ENCODE measurements around the gene TYW1B.
"Not testable (repeated sequence)": the region's sequence is repeated elsewhere in the genome, so short reads cannot be mapped to it uniquely, and the experiment has no call there.

DNA sequence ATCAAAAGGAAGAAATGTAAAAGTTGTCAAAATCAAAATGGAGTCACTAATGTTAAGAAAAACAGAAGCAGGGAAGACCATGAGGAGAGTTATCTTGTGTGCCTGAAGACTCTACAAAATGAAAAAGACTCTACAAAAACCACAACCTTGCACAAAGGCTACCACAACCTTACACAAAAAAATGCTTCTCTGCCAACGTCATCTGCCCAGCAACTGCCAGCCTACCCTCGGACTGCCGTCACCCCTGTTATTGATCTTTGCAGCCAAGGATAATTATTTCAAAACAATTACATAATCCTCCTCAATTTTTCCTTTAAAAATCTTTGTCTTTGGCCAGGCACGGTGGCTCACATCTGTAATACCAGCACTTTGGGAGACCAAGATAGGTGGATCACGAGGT lies 61.0 kb downstream of the TYW1B start:
- not testable (repeated sequence) for TF ChIP-seq POLR2A, EP300, POLR2AphosphoS5 (IDR thresholded peaks at IDR 0.05)
- TF ChIP-seq, protein P1, sequence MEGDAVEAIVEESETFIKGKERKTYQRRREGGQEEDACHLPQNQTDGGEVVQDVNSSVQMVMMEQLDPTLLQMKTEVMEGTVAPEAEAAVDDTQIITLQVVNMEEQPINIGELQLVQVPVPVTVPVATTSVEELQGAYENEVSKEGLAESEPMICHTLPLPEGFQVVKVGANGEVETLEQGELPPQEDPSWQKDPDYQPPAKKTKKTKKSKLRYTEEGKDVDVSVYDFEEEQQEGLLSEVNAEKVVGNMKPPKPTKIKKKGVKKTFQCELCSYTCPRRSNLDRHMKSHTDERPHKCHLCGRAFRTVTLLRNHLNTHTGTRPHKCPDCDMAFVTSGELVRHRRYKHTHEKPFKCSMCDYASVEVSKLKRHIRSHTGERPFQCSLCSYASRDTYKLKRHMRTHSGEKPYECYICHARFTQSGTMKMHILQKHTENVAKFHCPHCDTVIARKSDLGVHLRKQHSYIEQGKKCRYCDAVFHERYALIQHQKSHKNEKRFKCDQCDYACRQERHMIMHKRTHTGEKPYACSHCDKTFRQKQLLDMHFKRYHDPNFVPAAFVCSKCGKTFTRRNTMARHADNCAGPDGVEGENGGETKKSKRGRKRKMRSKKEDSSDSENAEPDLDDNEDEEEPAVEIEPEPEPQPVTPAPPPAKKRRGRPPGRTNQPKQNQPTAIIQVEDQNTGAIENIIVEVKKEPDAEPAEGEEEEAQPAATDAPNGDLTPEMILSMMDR (IDR thresholded peaks at IDR 0.05) = not testable (repeated sequence)
